GM21515 (cell line): ENCODE data around the gene OR2AJ1.

Source experiments
- ATAC-seq: cut with Tn5 transposase; IDR thresholded peaks from one replicate; pipeline ENCODE4 v1.9.1; 2021; ENCODE audit not compliant: unreplicated experiment

OR2AJ1 gene

GRCh38 chr1:247924868-247925267, at the start of gene OR2AJ1:
Gene OR2AJ1 (plus strand): TSS chr1:247924889. CDS start chr1:247933769, 8,880 bp downstream.
- ATAC-seq: no peak

DNA sequence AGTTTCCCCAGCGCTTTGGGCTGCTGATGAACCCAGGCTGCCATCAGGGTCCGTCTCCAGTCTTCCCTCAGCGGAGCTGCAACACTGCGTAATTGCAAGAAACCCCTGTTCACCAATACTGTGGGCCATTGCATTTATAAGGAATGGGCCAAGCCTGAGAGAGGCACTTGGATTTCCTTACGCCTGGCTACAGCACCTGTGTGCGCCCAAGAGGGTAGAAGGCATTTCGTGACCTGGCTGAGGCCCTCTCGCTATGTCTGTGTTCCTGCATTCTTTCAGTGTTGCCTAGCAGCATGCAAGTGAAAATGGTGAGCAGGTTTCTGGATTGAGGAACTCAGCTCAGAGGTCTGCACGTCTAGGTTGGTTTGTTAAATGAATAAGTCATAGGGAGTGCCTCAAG, 41.3 kb upstream of the OR2AJ1 start:
- no peak for ATAC-seq

GRCh38 chr1:247884797-247885413, 39.8 kb upstream of the OR2AJ1 start:
- no peak for ATAC-seq

GRCh38 chr1:247895163-247895637, 29.5 kb upstream of the OR2AJ1 start, which contains the start of gene OR2W3:
Gene OR2W3 (plus strand): TSS chr1:247895587. CDS start chr1:247895587, 0 bp downstream.
- ATAC-seq: no peak

DNA sequence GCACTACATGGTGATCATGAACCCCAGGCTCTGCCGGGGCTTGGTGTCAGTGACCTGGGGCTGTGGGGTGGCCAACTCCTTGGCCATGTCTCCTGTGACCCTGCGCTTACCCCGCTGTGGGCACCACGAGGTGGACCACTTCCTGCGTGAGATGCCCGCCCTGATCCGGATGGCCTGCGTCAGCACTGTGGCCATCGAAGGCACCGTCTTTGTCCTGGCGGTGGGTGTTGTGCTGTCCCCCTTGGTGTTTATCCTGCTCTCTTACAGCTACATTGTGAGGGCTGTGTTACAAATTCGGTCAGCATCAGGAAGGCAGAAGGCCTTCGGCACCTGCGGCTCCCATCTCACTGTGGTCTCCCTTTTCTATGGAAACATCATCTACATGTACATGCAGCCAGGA, 28.7 kb upstream of the OR2AJ1 start:
- no peak for ATAC-seq

GRCh38 chr1:247904122-247904521, 20.6 kb upstream of the OR2AJ1 start:
- ATAC-seq: no peak

GRCh38 chr1:247905181-247905580, 19.5 kb upstream of the OR2AJ1 start:
- no peak for ATAC-seq

GRCh38 chr1:247905910-247906503, 18.7 kb upstream of the OR2AJ1 start:
- ATAC-seq: no peak

- no peak for ATAC-seq
Measured at GRCh38 chr1:247906504-247907047, 18.1 kb upstream of the OR2AJ1 start.

- no peak for ATAC-seq
Measured at GRCh38 chr1:247908766-247909165, 15.9 kb upstream of the OR2AJ1 start.

- ATAC-seq: no peak
Measured at GRCh38 chr1:247913786-247914185, 10.9 kb upstream of the OR2AJ1 start.

DNA sequence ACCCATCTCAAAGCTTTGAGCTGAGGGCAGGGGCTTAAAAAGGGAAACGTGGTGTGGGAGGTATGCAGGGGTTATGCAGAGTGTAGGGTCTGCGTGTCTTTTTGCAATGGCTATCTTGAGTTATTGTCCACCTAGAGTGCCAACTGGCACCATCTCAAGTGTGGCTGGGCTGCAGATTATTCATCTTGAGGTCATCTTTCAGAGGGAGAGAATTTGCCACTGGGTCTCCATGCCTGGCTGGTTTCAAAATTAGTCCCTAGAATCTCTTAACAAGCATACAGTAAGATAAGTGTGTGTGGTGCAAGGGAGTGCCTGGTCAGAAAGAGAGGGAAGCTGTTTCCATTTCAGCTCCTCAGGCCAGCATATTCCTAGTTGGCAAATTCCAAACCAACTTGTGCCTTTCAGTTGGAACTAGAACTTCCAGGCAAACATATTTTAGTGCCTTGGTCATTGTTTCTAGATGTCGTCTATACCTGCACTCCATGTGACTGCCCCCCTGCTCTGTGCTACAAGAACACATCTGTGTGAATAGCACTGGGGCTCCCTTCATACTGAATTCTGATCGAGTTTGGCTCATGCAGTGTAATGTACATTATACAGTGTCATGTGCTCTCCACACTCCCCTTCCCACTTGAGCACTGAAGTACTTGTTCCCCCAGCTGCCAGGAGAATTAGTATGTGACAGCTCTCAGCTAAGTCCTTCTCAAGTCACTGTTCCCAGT, 9.6 kb upstream of the OR2AJ1 start:
- no peak for ATAC-seq

DNA sequence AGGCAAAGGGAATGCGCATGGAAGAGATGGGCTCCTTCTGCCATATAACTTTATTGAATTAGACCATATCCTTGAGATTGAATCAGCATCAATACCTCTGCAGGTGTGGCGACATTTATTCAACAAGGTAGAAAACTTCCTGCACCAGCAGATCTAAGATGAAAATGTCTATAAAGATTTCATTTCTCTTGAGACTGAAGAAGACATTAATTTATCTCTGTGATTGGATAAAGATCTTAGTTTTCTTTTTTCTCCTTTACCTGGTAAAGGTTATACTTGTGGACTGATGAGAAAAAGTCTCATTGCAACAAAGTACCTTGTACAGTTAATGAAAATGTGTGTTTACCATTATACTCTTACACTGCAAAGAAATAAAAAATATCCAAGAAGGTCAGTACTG, 4.7 kb upstream of the OR2AJ1 start, which contains the start of gene OR2T8:
Gene OR2T8, plus strand, starts transcription at position 301 of the 400 bp plus-strand sequence. CDS start 766 bp downstream, outside the sequence.
- no peak for ATAC-seq

DNA sequence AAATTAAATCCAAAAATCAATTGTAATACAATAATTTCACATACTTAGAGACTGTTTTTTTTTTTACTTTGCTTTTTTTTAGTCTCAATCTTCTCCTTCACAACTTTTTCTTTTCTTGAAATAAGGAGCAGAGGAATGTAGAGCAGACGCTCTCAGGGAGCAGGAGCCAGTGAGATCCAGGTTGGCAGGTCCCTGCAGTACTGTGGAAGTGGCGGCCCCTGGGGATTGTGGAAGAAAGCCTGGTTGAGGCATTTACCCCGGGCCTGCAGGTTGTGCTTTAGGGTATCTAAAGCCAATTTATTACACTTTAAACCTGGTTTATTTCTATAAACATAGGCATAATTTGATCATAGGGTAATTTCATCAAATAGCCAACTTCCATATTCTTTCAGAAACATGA, 748 bp upstream of the OR2AJ1 start:
- no peak for ATAC-seq

DNA sequence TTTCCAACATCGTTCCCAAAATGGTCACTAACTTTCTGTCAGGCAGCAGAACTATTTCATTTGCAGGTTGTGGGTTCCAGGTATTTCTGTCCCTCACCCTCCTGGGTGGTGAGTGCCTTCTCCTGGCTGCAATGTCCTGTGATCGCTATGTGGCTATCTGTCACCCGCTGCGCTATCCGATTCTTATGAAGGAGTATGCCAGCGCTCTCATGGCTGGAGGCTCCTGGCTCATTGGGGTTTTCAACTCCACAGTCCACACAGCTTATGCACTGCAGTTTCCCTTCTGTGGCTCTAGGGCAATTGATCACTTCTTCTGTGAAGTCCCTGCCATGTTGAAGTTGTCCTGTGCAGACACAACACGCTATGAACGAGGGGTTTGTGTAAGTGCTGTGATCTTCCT, 9.3 kb downstream of the OR2AJ1 start:
- ATAC-seq: no peak

GRCh38 chr1:247935781-247936180, 11.1 kb downstream of the OR2AJ1 start:
- ATAC-seq: no peak

GRCh38 chr1:247936415-247936814, 11.7 kb downstream of the OR2AJ1 start:
- ATAC-seq: no peak

GRCh38 chr1:247936965-247937734, 12.5 kb downstream of the OR2AJ1 start:
- peak; percentile 100 for ATAC-seq

- no peak for ATAC-seq
Measured at GRCh38 chr1:247942624-247943023, 17.9 kb downstream of the OR2AJ1 start.

- no peak for ATAC-seq
Measured at GRCh38 chr1:247948558-247948957, 23.9 kb downstream of the OR2AJ1 start, which contains the start of gene OR2L8. Gene OR2L8 (plus strand): TSS chr1:247948858. CDS start chr1:247948858, 0 bp downstream.

DNA sequence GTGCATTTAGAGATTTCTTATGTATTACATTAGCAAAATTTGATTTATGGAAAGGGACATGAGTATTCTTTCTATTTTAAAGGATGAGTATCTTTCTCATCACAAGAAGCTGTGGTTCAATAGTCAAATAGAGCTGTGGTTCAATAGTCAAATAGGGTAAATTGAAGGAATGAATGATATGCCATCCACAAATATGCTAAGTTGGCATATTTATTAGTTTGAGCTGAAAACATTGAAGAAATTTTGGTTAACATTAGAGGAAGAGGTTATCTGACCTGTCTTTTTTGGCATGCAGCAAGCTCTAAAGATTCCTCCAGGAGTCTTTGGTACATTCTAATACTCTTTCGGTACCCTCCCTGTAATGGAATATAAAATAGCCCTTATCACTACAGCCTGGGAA, 28.7 kb downstream of the OR2AJ1 start:
- no peak for ATAC-seq
